ENCODE measurements around the gene FBXW8.

DNA sequence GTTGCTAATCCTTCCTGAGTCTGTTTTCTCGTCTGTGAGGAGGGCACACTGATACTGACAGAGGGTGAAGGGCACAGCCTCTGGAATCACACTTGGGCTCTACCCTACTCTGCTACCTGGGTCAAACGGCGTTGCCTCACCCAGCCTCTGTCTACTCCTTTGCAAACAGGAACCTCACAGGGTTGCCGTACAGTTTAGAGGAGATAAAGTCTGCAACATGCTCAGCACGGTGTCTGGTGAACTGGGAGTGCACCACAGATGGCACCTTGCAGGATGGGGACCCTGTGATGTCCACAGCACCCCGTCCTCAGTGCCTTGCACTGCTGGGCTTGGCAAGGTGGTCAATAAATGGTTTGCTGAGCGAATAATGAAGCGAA, 150.2 kb downstream of the FBXW8 start:
- TF ChIP-seq, protein P1, sequence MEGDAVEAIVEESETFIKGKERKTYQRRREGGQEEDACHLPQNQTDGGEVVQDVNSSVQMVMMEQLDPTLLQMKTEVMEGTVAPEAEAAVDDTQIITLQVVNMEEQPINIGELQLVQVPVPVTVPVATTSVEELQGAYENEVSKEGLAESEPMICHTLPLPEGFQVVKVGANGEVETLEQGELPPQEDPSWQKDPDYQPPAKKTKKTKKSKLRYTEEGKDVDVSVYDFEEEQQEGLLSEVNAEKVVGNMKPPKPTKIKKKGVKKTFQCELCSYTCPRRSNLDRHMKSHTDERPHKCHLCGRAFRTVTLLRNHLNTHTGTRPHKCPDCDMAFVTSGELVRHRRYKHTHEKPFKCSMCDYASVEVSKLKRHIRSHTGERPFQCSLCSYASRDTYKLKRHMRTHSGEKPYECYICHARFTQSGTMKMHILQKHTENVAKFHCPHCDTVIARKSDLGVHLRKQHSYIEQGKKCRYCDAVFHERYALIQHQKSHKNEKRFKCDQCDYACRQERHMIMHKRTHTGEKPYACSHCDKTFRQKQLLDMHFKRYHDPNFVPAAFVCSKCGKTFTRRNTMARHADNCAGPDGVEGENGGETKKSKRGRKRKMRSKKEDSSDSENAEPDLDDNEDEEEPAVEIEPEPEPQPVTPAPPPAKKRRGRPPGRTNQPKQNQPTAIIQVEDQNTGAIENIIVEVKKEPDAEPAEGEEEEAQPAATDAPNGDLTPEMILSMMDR (tag by site-specific recombination; IDR thresholded peaks at IDR 0.05), result no peak
- no peak for TF ChIP-seq KLF8 (tag by site-specific recombination; IDR thresholded peaks at IDR 0.05)
- TF ChIP-seq ZNF121 (tag by site-specific recombination; IDR thresholded peaks at IDR 0.05), result no peak
- TF ChIP-seq ZNF558 (tag by site-specific recombination; IDR thresholded peaks at IDR 0.05), result no peak
- TF ChIP-seq, protein P2, sequence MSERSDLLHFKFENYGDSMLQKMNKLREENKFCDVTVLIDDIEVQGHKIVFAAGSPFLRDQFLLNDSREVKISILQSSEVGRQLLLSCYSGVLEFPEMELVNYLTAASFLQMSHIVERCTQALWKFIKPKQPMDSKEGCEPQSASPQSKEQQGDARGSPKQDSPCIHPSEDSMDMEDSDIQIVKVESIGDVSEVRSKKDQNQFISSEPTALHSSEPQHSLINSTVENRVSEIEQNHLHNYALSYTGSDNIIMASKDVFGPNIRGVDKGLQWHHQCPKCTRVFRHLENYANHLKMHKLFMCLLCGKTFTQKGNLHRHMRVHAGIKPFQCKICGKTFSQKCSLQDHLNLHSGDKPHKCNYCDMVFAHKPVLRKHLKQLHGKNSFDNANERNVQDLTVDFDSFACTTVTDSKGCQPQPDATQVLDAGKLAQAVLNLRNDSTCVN (tag by site-specific recombination; optimal IDR thresholded peaks at IDR 0.05), result no peak
- no peak for TF ChIP-seq ZNF629 (tag by site-specific recombination; IDR thresholded peaks at IDR 0.05)
